ENCODE data around the gene CTR9. TPM values are rescaled to one million over a fixed set of nuclear protein-coding genes. Genes with fewer than 3 reads are reported as not detected.

Gene CTR9
- total and polyA plus RNA-seq, 4 donors = 12.5 to 33.4 (median 19.7) TPM

DNA sequence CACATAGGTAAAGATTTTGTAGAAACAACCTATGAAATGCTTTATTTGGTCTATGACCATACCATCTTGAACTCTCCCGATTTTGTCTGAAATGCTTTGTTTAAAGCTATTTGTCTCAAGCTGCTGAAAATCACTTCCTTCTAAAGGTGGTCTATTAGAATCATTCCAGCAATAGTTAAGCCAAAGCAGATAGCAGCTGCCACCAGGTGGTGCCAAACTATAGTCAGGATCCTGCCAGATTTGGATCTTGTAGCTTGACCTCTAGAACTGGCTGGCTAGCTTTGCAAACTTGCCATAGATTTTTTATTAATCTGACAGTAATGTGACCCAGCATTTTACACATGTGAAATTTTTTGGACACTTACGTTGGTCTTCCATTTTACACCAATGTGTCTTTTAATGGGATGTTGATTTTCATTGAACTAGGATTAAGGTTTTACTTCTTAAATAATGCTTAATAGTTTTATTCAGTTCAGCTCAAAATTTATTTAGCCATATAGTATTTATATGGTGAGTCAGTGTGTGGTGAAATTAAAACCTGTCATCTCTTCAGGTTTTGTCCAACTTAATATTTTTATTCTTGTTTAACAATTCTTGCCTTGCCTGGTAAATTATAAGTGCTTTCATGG, 19.7 kb downstream of the CTR9 start:
- peak; percentile 48 for DNase-seq (ENCODE audit: low spot score)
- H3K27ac ChIP-seq (ENCODE audit: low read depth in 1 of 2, low read length in 2 of 2) = peak overlapping the region in 1 of 2 donors; percentile 65
- H3K9me3 ChIP-seq (ENCODE audit: control insufficient read depth in 4 of 4, low read length in 3 of 4) = no peaks in the 10 kb centered on the region
- peaks cover 0 to 8% (median 1%) of the 10 kb centered on the region in 4 donors for H3K4me1 ChIP-seq (ENCODE audit: control insufficient read depth in 4 of 4, insufficient read depth in 4 of 4, low read length in 3 of 4)
- TF ChIP-seq, protein P1, sequence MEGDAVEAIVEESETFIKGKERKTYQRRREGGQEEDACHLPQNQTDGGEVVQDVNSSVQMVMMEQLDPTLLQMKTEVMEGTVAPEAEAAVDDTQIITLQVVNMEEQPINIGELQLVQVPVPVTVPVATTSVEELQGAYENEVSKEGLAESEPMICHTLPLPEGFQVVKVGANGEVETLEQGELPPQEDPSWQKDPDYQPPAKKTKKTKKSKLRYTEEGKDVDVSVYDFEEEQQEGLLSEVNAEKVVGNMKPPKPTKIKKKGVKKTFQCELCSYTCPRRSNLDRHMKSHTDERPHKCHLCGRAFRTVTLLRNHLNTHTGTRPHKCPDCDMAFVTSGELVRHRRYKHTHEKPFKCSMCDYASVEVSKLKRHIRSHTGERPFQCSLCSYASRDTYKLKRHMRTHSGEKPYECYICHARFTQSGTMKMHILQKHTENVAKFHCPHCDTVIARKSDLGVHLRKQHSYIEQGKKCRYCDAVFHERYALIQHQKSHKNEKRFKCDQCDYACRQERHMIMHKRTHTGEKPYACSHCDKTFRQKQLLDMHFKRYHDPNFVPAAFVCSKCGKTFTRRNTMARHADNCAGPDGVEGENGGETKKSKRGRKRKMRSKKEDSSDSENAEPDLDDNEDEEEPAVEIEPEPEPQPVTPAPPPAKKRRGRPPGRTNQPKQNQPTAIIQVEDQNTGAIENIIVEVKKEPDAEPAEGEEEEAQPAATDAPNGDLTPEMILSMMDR (IDR thresholded peaks at IDR 0.05; ENCODE audit: low read depth, low read length, missing input control) = peak; percentile 65
- TF ChIP-seq GABPA (IDR thresholded peaks at IDR 0.05 in 1 of 2, conservative IDR thresholded peaks at IDR 0.05 in 1 of 2) = no peak
- no peak for TF ChIP-seq FOXA2 (IDR thresholded peaks at IDR 0.05)
- TF ChIP-seq HNF4A (conservative IDR thresholded peaks at IDR 0.05) = peak; percentile 32 to 50
- TF ChIP-seq EGR1 (IDR thresholded peaks at IDR 0.05; ENCODE audit: low read depth in 2 of 2) = no peak
- TF ChIP-seq, protein P2, sequence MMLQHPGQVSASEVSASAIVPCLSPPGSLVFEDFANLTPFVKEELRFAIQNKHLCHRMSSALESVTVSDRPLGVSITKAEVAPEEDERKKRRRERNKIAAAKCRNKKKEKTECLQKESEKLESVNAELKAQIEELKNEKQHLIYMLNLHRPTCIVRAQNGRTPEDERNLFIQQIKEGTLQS (IDR thresholded peaks at IDR 0.05) = no peak
- peak; percentile 60 for TF ChIP-seq NR2F2 (IDR thresholded peaks at IDR 0.05)
- TF ChIP-seq FOXA1 (IDR thresholded peaks at IDR 0.05) = no peak
- TF ChIP-seq, protein P3, sequence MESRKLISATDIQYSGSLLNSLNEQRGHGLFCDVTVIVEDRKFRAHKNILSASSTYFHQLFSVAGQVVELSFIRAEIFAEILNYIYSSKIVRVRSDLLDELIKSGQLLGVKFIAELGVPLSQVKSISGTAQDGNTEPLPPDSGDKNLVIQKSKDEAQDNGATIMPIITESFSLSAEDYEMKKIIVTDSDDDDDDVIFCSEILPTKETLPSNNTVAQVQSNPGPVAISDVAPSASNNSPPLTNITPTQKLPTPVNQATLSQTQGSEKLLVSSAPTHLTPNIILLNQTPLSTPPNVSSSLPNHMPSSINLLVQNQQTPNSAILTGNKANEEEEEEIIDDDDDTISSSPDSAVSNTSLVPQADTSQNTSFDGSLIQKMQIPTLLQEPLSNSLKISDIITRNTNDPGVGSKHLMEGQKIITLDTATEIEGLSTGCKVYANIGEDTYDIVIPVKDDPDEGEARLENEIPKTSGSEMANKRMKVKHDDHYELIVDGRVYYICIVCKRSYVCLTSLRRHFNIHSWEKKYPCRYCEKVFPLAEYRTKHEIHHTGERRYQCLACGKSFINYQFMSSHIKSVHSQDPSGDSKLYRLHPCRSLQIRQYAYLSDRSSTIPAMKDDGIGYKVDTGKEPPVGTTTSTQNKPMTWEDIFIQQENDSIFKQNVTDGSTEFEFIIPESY (IDR thresholded peaks at IDR 0.05) = no peak
- TF ChIP-seq SP1 (IDR thresholded peaks at IDR 0.05) = no peak
- TF ChIP-seq, protein P4, sequence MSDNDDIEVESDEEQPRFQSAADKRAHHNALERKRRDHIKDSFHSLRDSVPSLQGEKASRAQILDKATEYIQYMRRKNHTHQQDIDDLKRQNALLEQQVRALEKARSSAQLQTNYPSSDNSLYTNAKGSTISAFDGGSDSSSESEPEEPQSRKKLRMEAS (IDR thresholded peaks at IDR 0.05) = no peak
- TF ChIP-seq HNF4G (IDR thresholded peaks at IDR 0.05) = no peak
- TF ChIP-seq, protein P5, sequence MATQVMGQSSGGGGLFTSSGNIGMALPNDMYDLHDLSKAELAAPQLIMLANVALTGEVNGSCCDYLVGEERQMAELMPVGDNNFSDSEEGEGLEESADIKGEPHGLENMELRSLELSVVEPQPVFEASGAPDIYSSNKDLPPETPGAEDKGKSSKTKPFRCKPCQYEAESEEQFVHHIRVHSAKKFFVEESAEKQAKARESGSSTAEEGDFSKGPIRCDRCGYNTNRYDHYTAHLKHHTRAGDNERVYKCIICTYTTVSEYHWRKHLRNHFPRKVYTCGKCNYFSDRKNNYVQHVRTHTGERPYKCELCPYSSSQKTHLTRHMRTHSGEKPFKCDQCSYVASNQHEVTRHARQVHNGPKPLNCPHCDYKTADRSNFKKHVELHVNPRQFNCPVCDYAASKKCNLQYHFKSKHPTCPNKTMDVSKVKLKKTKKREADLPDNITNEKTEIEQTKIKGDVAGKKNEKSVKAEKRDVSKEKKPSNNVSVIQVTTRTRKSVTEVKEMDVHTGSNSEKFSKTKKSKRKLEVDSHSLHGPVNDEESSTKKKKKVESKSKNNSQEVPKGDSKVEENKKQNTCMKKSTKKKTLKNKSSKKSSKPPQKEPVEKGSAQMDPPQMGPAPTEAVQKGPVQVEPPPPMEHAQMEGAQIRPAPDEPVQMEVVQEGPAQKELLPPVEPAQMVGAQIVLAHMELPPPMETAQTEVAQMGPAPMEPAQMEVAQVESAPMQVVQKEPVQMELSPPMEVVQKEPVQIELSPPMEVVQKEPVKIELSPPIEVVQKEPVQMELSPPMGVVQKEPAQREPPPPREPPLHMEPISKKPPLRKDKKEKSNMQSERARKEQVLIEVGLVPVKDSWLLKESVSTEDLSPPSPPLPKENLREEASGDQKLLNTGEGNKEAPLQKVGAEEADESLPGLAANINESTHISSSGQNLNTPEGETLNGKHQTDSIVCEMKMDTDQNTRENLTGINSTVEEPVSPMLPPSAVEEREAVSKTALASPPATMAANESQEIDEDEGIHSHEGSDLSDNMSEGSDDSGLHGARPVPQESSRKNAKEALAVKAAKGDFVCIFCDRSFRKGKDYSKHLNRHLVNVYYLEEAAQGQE (IDR thresholded peaks at IDR 0.05) = no peak
- TF ChIP-seq JUND (IDR thresholded peaks at IDR 0.05) = no peak
- peak; percentile 68 to 81 for TF ChIP-seq RAD21 (IDR thresholded peaks at IDR 0.05)
- peak in 1 of 2 donors; percentile 26 for TF ChIP-seq RXRA (IDR thresholded peaks at IDR 0.05)
- no peak for TF ChIP-seq TAF1 (conservative IDR thresholded peaks at IDR 0.05)
- no peak for TF ChIP-seq YY1 (IDR thresholded peaks at IDR 0.05)
- no peaks in the 10 kb centered on the region for H3K27me3 ChIP-seq (ENCODE audit: control insufficient read depth in 4 of 4, insufficient read depth in 4 of 4, low read length in 3 of 4)
- H3K9ac ChIP-seq (ENCODE audit: low read depth in 1 of 2, low read length in 2 of 2) = peak overlapping the region in 1 of 2 donors; percentile 1
- peaks cover 18 to 62% (median 50%) of the 10 kb centered on the region in 4 donors for H3K36me3 ChIP-seq (ENCODE audit: control insufficient read depth in 4 of 4, insufficient read depth in 3 of 4, low read depth in 1 of 4, low read length in 3 of 4)
- 27% methylated on average over 2 of the region's 2 CpGs for whole genome bisulfite sequencing
- no peak overlapping the region for H3K4me3 ChIP-seq (ENCODE audit: low read depth in 1 of 3, low read length in 3 of 3)

Measured in liver (tissue), 9 donors.